OCI-LY7 (cell line): ENCODE results near the gene SERPINF2. TPM values are rescaled to one million over a fixed set of nuclear protein-coding genes. Genes with fewer than 3 reads are reported as not detected.
"Not testable (repeated sequence)": the region's sequence is repeated elsewhere in the genome, so short reads cannot be mapped to it uniquely, and the experiment has no call there.

Source experiments
- BruUV-seq: library from RNA; stranded (reverse); fragments of 400-500 nt; replicated peaks from 2 replicates; lab custom pipeline; 2021; lab: Mats Ljungman, UMichigan
- CTCF ChIA-PET: fragments of 300-600 bp; sonication (Branson Sonifier 250); formaldehyde crosslinking; loops from one replicate; lab custom pipeline; 2022; ENCODE audit warnings: antibody characterized with exemption; ENCODE audit not compliant: unreplicated experiment; lab: Charles Lee
- POLR2A ChIA-PET: fragments of 300-600 bp; sonication (Branson Sonifier 250); formaldehyde crosslinking; loops from one replicate; lab custom pipeline; 2022; ENCODE audit warnings: antibody characterized with exemption; lab: Charles Lee
- DNase-seq: peaks from one replicate; pipeline ENCODE4 v3.0.0-alpha.2; 2015; ENCODE audit warnings: low spot score
- H2AFZ ChIP-seq: fragments of 200-600 bp; sonication (generic), shearing (Covaris generic); 2 replicates; pipeline ENCODE4 v1.6.1; 2014; ENCODE audit warnings: mild to moderate bottlenecking, antibody characterized with exemption, low read length, moderate library complexity
- H3K27ac ChIP-seq: fragments of 200-600 bp; sonication (generic); 2 replicates; pipeline ENCODE4 v1.5.1; 2014; ENCODE audit warnings: mixed run types, low read depth, mild to moderate bottlenecking, moderate library complexity, low read length, inconsistent platforms; ENCODE audit not compliant: poor library complexity, severe bottlenecking
- H3K36me3 ChIP-seq: fragments of 200-600 bp; sonication (generic); 2 replicates; pipeline ENCODE4 v1.6.1; 2014; ENCODE audit warnings: mild to moderate bottlenecking, antibody characterized with exemption, low read length, moderate library complexity, mixed read lengths; ENCODE audit not compliant: insufficient read depth
- H3K4me1 ChIP-seq: fragments of 200-600 bp; sonication (generic); 2 replicates; pipeline ENCODE4 v1.5.1; 2014; ENCODE audit warnings: mild to moderate bottlenecking, low read length; ENCODE audit not compliant: insufficient read depth, poor library complexity, severe bottlenecking
- H3K4me2 ChIP-seq: fragments of 200-600 bp; sonication (generic); 2 replicates; pipeline ENCODE4 v1.6.1; 2014; ENCODE audit warnings: mild to moderate bottlenecking, low read length
- H3K4me3 ChIP-seq: fragments of 200-600 bp; sonication (generic); 2 replicates; pipeline ENCODE4 v1.5.1; 2014; ENCODE audit warnings: mild to moderate bottlenecking, low read depth, low read length; ENCODE audit not compliant: poor library complexity, severe bottlenecking
- H3K79me2 ChIP-seq: fragments of 200-600 bp; sonication (generic); 2 replicates; pipeline ENCODE4 v1.6.1; 2016; ENCODE audit warnings: low read depth, mild to moderate bottlenecking, low read length, moderate library complexity, mixed read lengths; ENCODE audit not compliant: insufficient read depth
- H3K9me2 ChIP-seq: fragments of 200-600 bp; sonication (generic); 2 replicates; pipeline ENCODE4 v1.6.1; 2016; ENCODE audit warnings: mild to moderate bottlenecking, low read length, mixed read lengths; ENCODE audit not compliant: insufficient read depth
- H3K9me3 ChIP-seq: fragments of 200-600 bp; sonication (generic); 2 replicates; pipeline ENCODE4 v1.6.1; 2014; ENCODE audit warnings: mild to moderate bottlenecking, mixed run types, low read length, mixed read lengths
- H4K20me1 ChIP-seq: fragments of 200-600 bp; sonication (generic); 2 replicates; pipeline ENCODE4 v1.6.1; 2014; ENCODE audit warnings: mild to moderate bottlenecking, antibody characterized with exemption, low read length, moderate library complexity, mixed read lengths; ENCODE audit not compliant: insufficient read depth
- EZH2phosphoT487 ChIP-seq: fragments of 200-600 bp; sonication (generic); IDR thresholded peaks from 2 replicates; pipeline ENCODE4 v1.6.1; 2018; ENCODE audit warnings: low read depth, borderline replicate concordance, mild to moderate bottlenecking, mixed run types, antibody characterized with exemption, low read length, moderate library complexity, mixed read lengths
- intact Hi-C: fragments of 100-400 bp; cut with micrococcal nuclease; formaldehyde crosslinking; loops from one replicate; pipeline ENCODE4 v1.10.0; 2022; ENCODE audit not compliant: unreplicated experiment
- total RNA-seq, 2 experiments: library from RNA; depleted of rRNA in 1 of 2; stranded (reverse); fragments of >200 nt in 1 of 2; shearing (Covaris generic) in 1 of 2; gene quantifications; 2 replicates each; pipeline ENCODE4 v1.2.3, GENCODE V29; 2014 to 2022
- TF ChIP-seq, protein P1 (sequence below): fragments of 200-600 bp; sonication (generic); conservative IDR thresholded peaks from 2 replicates; pipeline ENCODE4 v1.5.1; 2014; ENCODE audit warnings: mild to moderate bottlenecking, antibody characterized with exemption, low read length, moderate library complexity, mixed read lengths

Gene SERPINF2
- total RNA-seq, 2 experiments from 2014 or later, result 0.38 to 1.0 TPM

DNA sequence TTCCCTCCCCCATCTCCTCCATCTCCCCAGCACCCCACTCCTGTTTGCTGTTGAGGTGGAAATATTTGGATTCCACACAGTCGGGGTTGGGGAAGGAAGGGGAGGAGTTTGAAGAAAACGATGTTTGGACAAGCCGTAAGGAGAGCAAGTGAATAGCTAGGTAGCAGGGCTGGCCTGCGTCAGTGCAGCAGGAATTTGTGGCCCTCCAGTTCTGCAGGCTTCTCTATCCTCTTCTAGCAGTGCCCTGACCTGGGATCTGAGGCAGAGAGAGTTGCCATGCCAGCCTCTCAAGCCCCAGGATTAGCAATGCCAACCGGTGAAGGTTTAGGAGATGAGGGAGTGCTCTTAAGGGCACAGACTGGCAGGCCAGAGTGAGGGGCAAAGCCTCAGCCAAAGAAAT is 45.0 kb upstream of the SERPINF2 start:
- no TSS peak for BruUV-seq
- Histone ChIP-seq H3K36me3 (no peaks in the 10 kb centered on the region), H3K4me3 (no peak overlapping the region), H3K4me1 (no peaks in the 10 kb centered on the region), H3K9me2 (no peaks in the 10 kb centered on the region), H2AFZ (no peak overlapping the region), H4K20me1 (no peaks in the 10 kb centered on the region), H3K27ac (no peak overlapping the region), H3K9me3 (no peaks in the 10 kb centered on the region), H3K4me2 (no peak overlapping the region), H3K79me2 (no peaks in the 10 kb centered on the region)
- intact Hi-C loops, result no loop called here
- DNase-seq, result no peak
- ChIA-PET CTCF (no interaction called here), POLR2A (interaction anchor here (0.6 kb wide), 1 partner anchor 1928 kb away, joined by 3 read pairs; no protein-coding TSS in a partner anchor)
- TF ChIP-seq EZH2phosphoT487, result no peak
- TF ChIP-seq, protein P1, sequence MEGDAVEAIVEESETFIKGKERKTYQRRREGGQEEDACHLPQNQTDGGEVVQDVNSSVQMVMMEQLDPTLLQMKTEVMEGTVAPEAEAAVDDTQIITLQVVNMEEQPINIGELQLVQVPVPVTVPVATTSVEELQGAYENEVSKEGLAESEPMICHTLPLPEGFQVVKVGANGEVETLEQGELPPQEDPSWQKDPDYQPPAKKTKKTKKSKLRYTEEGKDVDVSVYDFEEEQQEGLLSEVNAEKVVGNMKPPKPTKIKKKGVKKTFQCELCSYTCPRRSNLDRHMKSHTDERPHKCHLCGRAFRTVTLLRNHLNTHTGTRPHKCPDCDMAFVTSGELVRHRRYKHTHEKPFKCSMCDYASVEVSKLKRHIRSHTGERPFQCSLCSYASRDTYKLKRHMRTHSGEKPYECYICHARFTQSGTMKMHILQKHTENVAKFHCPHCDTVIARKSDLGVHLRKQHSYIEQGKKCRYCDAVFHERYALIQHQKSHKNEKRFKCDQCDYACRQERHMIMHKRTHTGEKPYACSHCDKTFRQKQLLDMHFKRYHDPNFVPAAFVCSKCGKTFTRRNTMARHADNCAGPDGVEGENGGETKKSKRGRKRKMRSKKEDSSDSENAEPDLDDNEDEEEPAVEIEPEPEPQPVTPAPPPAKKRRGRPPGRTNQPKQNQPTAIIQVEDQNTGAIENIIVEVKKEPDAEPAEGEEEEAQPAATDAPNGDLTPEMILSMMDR, result no peak

DNA sequence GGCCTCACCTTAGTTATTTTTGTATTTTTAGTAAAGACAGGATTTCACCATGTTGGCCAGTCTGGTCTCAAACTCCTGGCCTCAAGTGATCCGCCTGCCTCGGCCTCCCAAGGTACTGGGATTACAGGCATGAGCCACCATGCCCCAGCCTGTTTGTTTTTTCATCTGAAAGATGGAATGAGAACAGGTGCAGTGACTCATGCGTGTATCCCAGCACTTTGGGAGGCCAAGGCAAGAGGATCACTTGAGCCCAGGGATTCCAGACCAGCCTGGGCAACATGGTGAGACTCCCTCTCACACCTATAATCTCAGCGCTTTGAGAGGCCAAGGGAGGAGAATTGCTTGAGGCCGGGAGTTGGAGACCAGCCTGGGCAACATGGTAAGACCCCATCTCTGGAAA is 42.8 kb upstream of the SERPINF2 start:
- H3K36me3 ChIP-seq, CTCF ChIA-PET, DNase-seq, H3K27ac ChIP-seq, H3K79me2 ChIP-seq, H3K4me1 ChIP-seq, H4K20me1 ChIP-seq, H3K9me3 ChIP-seq, BruUV-seq, H3K9me2 ChIP-seq, H3K4me3 ChIP-seq, H3K4me2 ChIP-seq, intact Hi-C loops, H2AFZ ChIP-seq: not testable (repeated sequence)
- POLR2A ChIA-PET, result interaction anchor here (0.7 kb wide), 1 partner anchor 373 kb away, joined by 3 read pairs; no protein-coding TSS in a partner anchor

- DNase-seq, result no peak
- Histone ChIP-seq H3K27ac (no peak overlapping the region), H3K9me2 (no peaks in the 10 kb centered on the region), H2AFZ (no peak overlapping the region), H3K4me3 (no peak overlapping the region), H3K4me1 (no peaks in the 10 kb centered on the region), H3K9me3 (no peaks in the 10 kb centered on the region), H3K36me3 (no peaks in the 10 kb centered on the region), H4K20me1 (no peaks in the 10 kb centered on the region), H3K79me2 (no peaks in the 10 kb centered on the region), H3K4me2 (no peak overlapping the region)
- intact Hi-C loops, result no loop called here
- ChIA-PET POLR2A (no interaction called here), CTCF (no interaction called here)
- no TSS peak for BruUV-seq
- TF ChIP-seq, protein P1, result no peak
- no peak for TF ChIP-seq EZH2phosphoT487
Measured at GRCh38 chr17:1703063-1703462, 39.6 kb upstream of the SERPINF2 start.
